Measurements from ENCODE around the gene COMMD1.
"Not testable (repeated sequence)": the region's sequence is repeated elsewhere in the genome, so short reads cannot be mapped to it uniquely, and the experiment has no call there.

COMMD1 gene

DNA sequence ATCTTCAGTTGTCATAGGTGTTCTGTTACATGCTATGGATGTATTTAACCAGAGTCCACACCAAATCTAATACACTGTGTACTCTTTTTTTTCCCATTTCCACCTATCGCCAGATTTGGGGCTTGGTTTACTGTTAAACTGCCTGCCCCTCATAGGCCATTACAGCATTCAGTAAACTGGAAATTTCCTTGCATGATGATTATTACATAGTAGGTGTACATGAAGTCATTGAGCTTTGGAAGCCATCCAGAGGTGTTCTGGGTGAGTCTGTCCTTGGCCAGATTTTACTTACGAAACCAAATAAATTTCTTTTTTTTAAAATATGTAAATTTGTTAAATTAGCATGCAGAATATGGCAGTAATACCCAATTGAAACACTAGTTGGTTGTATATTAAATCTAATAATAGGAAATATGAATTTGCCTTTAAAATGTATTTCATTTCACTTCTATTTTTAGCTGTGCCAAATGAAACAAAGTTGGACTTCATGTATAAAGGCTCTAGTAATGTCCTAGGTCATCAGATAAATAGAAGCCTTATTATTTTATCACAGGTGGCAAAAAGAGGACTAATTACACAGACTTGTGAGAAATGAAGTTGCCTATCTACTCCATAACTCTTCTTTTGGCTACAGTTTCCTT is 60.7 kb downstream of the COMMD1 start:
- DNase-seq: no peak

- no peak for DNase-seq
These were observed 61.8 kb downstream of the COMMD1 start for GRCh38 chr2:61967262-61967661.

DNA sequence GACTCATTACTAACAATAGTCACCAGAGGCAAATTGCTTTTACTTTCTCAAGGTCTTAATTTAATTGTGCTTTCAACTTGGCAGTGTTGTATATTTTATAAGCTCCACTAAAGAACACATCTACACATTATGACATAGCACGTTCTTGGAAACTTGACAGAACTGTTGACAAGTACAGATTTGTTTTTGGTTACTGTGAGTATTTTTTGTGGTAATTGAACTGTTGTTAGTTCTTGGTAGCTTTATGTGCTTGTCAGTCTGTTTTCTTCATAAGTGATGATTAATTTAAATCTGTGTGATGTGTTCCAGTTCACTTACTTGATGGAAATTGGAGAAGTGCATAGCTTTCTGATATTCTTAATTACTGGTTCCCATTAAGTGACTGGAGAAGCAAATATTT is 63.9 kb downstream of the COMMD1 start:
- DNase-seq: no peak

GRCh38 chr2:61970807-61971556 is 65.5 kb downstream of the COMMD1 start:
- DNase-seq: no peak

DNA sequence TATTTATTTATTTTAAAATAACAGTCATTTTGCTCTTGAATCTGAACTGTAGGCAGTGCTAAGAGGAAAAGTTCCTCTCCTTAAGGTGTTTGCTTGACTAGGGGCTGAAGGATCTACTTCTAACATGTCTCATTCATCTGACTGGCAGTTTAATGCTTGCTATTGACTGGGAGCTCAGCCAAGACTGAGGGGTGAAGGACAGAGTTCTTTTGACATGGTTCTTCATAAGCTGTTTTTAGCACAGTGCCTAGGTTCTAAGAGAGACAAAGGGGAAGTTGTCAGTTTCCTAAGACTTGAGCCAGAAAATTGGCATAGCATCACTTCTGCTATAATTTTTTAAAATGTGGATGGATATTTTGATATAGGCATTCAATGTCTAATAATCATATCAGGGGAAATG is 73.0 kb downstream of the COMMD1 start:
- peak; percentile 73 for DNase-seq

- no peak for DNase-seq
These were observed 75.3 kb downstream of the COMMD1 start for GRCh38 chr2:61980758-61981157.

DNA sequence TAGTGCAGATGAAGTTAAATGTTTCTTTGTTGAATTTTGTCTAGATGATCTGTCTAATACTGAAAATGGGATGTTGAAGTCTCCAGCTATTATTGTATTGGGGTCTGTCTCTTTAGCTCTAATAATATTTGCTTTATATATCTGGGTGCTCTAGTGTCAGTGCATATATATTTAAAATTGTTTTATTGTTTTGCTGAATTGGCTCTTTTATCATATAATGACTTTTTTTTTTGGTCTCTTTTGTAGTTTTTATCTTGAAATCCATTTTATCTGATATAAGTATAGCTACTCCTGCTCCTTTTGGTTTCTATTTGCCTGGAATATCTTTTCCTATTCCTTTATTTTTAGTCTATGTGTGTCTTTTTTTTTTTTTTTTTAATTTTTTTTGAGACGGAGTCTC is 79.2 kb downstream of the COMMD1 start:
- DNase-seq: no peak

- no peak for DNase-seq
These were observed 83.2 kb downstream of the COMMD1 start for GRCh38 chr2:61988462-61989366.

GRCh38 chr2:61993422-61994024 is 88.0 kb downstream of the COMMD1 start:
- peak; percentile 38 for DNase-seq

DNA sequence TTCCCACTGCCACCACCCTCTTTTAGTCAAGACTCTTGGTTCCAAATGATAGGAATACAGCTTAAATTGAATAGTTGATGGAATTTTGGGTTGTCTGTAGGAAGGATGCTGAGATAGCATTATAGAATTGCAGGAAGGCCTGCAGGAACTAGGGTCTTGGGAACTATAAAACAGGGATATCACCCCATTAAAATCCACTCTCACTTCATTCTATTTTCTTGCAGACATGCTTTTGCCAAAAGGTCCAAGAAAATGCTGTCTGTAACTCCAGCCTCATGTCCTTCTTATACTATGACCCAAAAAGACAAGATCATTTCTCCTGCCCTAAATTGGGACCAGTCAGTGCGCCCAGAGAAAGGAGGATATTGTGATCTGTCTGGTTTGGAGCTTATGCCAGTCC is 89.1 kb downstream of the COMMD1 start:
- DNase-seq: no peak

GRCh38 chr2:61995065-61995464 is 89.6 kb downstream of the COMMD1 start:
- DNase-seq: no peak

DNA sequence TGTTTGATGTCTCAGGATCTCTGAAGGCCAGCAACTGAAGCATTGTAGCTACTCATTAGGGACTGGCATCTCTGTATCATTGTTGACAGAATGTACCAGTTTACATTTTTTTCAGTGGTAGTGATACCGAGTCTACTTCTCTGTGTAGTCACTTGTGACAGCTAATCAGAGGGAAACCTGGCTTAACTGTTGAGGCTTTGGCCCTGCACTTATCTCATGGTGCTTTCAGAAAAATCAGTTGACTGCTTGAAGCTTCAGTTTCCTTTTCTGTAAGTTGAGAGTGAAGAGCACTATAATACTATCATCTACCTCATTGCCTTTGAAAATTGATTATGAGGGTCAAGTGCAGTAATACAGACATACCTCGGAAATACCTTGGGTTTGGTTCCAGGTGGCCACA is 90.0 kb downstream of the COMMD1 start:
- DNase-seq: no peak

DNA sequence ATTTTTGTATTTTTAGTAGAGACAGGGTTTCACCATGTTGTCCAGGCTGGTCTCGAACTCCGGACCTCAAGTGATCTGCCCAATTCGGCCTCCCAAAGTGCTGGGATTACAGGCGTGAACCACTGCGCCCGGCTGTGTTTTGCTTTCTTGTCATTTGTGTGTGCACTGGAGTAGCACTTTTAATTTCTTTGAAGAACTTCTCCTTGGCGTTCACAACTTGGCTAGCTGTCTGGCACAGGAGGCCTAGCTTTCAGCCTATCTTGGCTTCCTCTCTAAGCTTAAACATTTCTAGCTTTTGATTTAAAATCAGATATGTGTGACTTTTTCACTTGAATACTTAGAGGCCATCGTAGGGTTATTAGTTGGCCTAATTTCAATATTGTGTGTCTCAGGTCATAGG is 93.0 kb downstream of the COMMD1 start:
- no peak for DNase-seq

- no peak for DNase-seq
These were observed 95.1 kb downstream of the COMMD1 start for GRCh38 chr2:62000538-62000937.

DNA sequence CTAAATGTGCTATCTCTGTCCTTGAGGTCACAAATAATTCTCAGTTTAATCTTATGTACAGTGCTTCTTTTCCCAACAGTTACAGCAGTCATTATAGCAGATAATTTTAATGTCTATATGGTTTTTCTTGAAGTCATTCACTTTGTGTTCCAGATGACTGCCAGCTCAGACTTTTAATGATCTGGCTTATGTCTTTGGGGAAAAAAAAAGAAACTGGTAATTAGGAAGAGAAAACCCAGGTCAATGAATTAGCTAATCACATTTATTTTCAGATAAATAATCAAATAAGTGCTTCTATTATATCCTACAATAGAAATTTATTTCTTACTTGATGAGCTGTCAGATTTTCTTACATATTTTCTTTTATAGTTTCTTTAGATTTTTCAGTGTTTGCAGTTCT is 96.0 kb downstream of the COMMD1 start:
- DNase-seq: no peak

DNA sequence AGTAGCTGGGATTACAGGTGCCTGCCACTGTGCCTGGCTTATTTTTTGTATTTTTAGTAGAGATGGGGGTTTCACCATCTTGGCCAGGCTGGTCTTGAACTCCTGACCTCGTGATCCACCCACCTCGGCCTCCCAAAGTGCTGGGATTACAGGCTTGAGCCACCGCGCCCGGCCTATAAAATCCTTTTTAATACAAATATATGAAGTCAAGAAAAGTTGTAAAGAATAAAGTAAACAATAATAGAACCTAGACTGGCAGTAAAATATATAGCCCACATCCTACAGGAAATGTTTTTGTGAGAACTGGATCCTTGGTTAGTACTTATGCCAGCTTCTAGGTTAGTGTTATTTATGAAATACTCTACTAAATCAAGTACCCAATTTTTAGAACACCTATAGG is 99.0 kb downstream of the COMMD1 start:
- DNase-seq: not testable (repeated sequence)

- DNase-seq: no peak
These were observed 102.1 kb downstream of the COMMD1 start for GRCh38 chr2:62007555-62007954.

DNA sequence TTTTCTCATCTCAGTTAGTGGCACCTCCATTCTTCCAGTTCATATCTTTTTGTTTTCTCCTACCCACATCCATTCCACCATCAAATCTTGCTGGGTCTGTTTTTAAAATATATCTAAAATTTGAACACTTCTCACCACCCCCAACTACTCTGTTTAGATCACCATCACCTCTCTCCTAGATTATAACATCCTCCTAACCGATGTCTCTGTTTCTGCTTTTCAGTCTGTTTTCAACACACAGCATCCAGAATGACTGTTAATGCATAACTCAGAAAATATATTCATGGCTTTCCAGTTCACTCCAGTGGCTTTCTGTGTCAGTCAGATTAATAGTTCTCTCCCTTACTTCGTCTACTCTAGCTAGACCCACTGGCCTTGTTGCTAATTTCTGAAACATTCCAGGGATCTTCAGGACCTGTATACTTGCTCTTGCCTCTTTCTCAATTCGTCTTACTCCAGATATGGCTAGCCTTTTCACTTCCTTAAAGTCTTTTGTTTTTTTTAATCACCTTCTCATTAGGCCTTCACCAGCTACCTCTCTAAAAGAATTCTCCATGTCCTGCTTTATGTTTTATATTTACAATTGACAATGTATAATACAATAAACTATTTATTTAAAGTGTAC is 105.3 kb downstream of the COMMD1 start:
- DNase-seq: no peak

GRCh38 chr2:62013641-62014040 is 108.2 kb downstream of the COMMD1 start:
- no peak for DNase-seq

GRCh38 chr2:62014102-62014501 is 108.6 kb downstream of the COMMD1 start:
- DNase-seq: peak; percentile 20

GRCh38 chr2:62016957-62017356 is 111.5 kb downstream of the COMMD1 start:
- no peak for DNase-seq

DNA sequence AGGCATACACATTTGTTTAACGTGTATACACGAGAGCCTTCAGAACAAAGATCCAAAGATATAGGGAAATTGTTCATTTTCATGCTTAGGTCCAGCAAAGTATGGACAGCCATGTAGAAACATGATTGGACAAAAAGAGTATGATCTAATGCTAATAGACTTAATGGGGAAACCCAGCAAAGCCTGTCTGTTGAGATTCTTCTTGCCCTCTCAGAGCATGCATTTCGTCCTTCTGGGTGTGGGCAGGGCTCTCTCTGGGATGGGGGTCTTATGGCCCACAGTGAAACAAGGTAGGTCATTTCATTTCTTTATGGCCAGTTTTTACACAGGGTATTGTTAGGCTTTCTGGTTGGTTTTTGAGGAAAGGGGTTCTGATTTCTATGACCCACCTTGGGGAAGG is 124.4 kb downstream of the COMMD1 start:
- no peak for DNase-seq

GRCh38 chr2:62030902-62031301 is 125.4 kb downstream of the COMMD1 start:
- DNase-seq: no peak

Data from GDM1 (cell line).